Liver (tissue), 9 donors: Measurements from ENCODE around the gene KIF3B. TPM values are rescaled to one million over a fixed set of nuclear protein-coding genes. Genes with fewer than 3 reads are reported as not detected.
"Not testable (repeated sequence)": the region's sequence is repeated elsewhere in the genome, so short reads cannot be mapped to it uniquely, and the experiment has no call there.

Experiments used
- DNase-seq: peaks from one replicate; pipeline ENCODE4 v3.0.0-alpha.2; 2017; ENCODE audit warnings: low spot score
- H3K27ac ChIP-seq, 2 donors: one replicate each; pipeline ENCODE4 v1.7.0; 2013; ENCODE audit warnings: inconsistent platforms in 2 of 2, low read length in 2 of 2, control low read depth in 1 of 2, low read depth in 1 of 2, mild to moderate bottlenecking in 1 of 2
- H3K27me3 ChIP-seq, 4 donors: one replicate each; pipeline versions ENCODE4 v1.6.1 to v1.7.0; 2013; ENCODE audit warnings: low read length in 3 of 4, inconsistent platforms in 1 of 4, mild to moderate bottlenecking in 1 of 4, moderate library complexity in 1 of 4; ENCODE audit not compliant: control insufficient read depth in 4 of 4, insufficient read depth in 4 of 4
- H3K36me3 ChIP-seq, 4 donors: one replicate each; pipeline versions ENCODE4 v1.6.1 to v1.7.0; 2013; ENCODE audit warnings: low read length in 3 of 4, mild to moderate bottlenecking in 3 of 4, low read depth in 1 of 4, moderate library complexity in 1 of 4; ENCODE audit not compliant: control insufficient read depth in 4 of 4, insufficient read depth in 3 of 4
- H3K4me1 ChIP-seq, 4 donors: one replicate each; pipeline versions ENCODE4 v1.6.1 to v1.7.0; 2013; ENCODE audit warnings: low read length in 3 of 4, mild to moderate bottlenecking in 3 of 4, moderate library complexity in 1 of 4; ENCODE audit not compliant: control insufficient read depth in 4 of 4, insufficient read depth in 4 of 4
- H3K4me3 ChIP-seq, 3 donors: one replicate each; pipeline versions ENCODE4 v1.6.1 to v1.7.0; 2013; ENCODE audit warnings: low read length in 3 of 3, control low read depth in 1 of 3, low read depth in 1 of 3, mild to moderate bottlenecking in 1 of 3
- H3K9ac ChIP-seq, 2 donors: one replicate each; pipeline ENCODE4 v1.7.0; 2013; ENCODE audit warnings: low read length in 2 of 2, mild to moderate bottlenecking in 2 of 2, moderate library complexity in 2 of 2, control low read depth in 1 of 2, low read depth in 1 of 2
- H3K9me3 ChIP-seq, 4 donors: one replicate each; pipeline versions ENCODE4 v1.6.1 to v1.7.0; 2013; ENCODE audit warnings: low read length in 3 of 4; ENCODE audit not compliant: control insufficient read depth in 4 of 4
- CTCF ChIP-seq: fragments of 150-350 bp; IDR thresholded peaks from 2 replicates; pipeline ENCODE4 v1.5.1; 2017; ENCODE audit warnings: improper control_type of control experiment, low read depth, low read length; ENCODE audit not compliant: missing input control
- EGR1 ChIP-seq, 2 donors: IDR thresholded peaks; 2 replicates each; pipeline ENCODE4 v1.6.1; 2016 to 2018; ENCODE audit warnings: antibody characterized with exemption in 2 of 2, low read depth in 2 of 2
- FOXA1 ChIP-seq: IDR thresholded peaks from 2 replicates; pipeline ENCODE4 v1.6.1; 2016; ENCODE audit warnings: antibody characterized with exemption
- FOXA2 ChIP-seq: IDR thresholded peaks from 2 replicates; pipeline ENCODE4 v1.6.1; 2016; ENCODE audit warnings: antibody characterized with exemption
- GABPA ChIP-seq, 2 donors: IDR thresholded peaks in 1 of 2; conservative IDR thresholded peaks in 1 of 2; 2 replicates each; pipeline ENCODE4 v1.6.1; 2016; ENCODE audit warnings: antibody characterized with exemption in 2 of 2, mild to moderate bottlenecking in 1 of 2, moderate library complexity in 1 of 2
- HNF4A ChIP-seq, 2 donors: conservative IDR thresholded peaks; 2 replicates each; pipeline ENCODE4 v1.6.1; 2016; ENCODE audit warnings: antibody characterized with exemption in 2 of 2, mild to moderate bottlenecking in 2 of 2
- HNF4G ChIP-seq: IDR thresholded peaks from 2 replicates; pipeline ENCODE4 v1.6.1; 2016; ENCODE audit warnings: antibody characterized with exemption
- JUND ChIP-seq, 2 donors: IDR thresholded peaks; 2 replicates each; pipeline ENCODE4 v1.6.1; 2016; ENCODE audit warnings: antibody characterized with exemption in 2 of 2
- MAX ChIP-seq: IDR thresholded peaks from 2 replicates; pipeline ENCODE4 v1.6.1; 2016; ENCODE audit warnings: antibody characterized with exemption
- NR2F2 ChIP-seq: IDR thresholded peaks from 2 replicates; pipeline ENCODE4 v1.6.1; 2016; ENCODE audit warnings: antibody characterized with exemption
- RAD21 ChIP-seq, 2 donors: IDR thresholded peaks; 2 replicates each; pipeline ENCODE4 v1.6.1; 2016; ENCODE audit warnings: antibody characterized with exemption in 2 of 2, mild to moderate bottlenecking in 2 of 2
- RXRA ChIP-seq, 2 donors: IDR thresholded peaks; 2 replicates each; pipeline ENCODE4 v1.6.1; 2017 to 2018; ENCODE audit warnings: antibody characterized with exemption in 2 of 2, mild to moderate bottlenecking in 1 of 2
- SP1 ChIP-seq: IDR thresholded peaks from 2 replicates; pipeline ENCODE4 v1.6.1; 2018; ENCODE audit warnings: antibody characterized with exemption, mild to moderate bottlenecking
- TAF1 ChIP-seq: conservative IDR thresholded peaks from 2 replicates; pipeline ENCODE4 v1.6.1; 2016; ENCODE audit warnings: antibody characterized with exemption, mild to moderate bottlenecking
- YY1 ChIP-seq: IDR thresholded peaks from 2 replicates; pipeline ENCODE4 v1.6.1; 2016; ENCODE audit warnings: antibody characterized with exemption, mild to moderate bottlenecking
- WGBS: extraction: QIAGEN DNeasy Blood & Tissue Kit; methylation state at CpG from one replicate; pipeline ENCODE4 v1.1.7; 2013; 5-methylcytosine and 5-hydroxymethylcytosine counted together
- polyA plus RNA-seq, 2 donors: library from polyadenylated mRNA; stranded (reverse) in 1 of 2; unstranded in 1 of 2; fragments of 200-250 nt in 1 of 2; fragments of >200 nt in 1 of 2; fragmentation: Nextera tagmentation in 1 of 2; extraction: Ambion mirVana in 1 of 2; gene quantifications; one replicate each; pipeline versions ENCODE4 v1.2.1 to v1.2.3, GENCODE V29; 2013 to 2015
- total RNA-seq, 2 donors: library from RNA; depleted of rRNA; stranded (reverse); fragments of >200 nt; gene quantifications; one replicate each; pipeline ENCODE4 v1.2.3, GENCODE V29; 2014
- TF ChIP-seq, protein P1 (sequence below): IDR thresholded peaks from 2 replicates; pipeline ENCODE4 v1.6.1; 2016; ENCODE audit warnings: antibody characterized with exemption
- TF ChIP-seq, protein P2 (sequence below): IDR thresholded peaks from 2 replicates; pipeline ENCODE4 v1.6.1; 2016; ENCODE audit warnings: antibody characterized with exemption, mild to moderate bottlenecking
- TF ChIP-seq, protein P3 (sequence below): IDR thresholded peaks from 2 replicates; pipeline ENCODE4 v1.6.1; 2016; ENCODE audit warnings: antibody characterized with exemption
- donor health status: healthy.
- donor health status: healthy.
- donor health status: healthy.
- donor health status: healthy.
- donor health status: healthy.

Gene KIF3B
- total and polyA plus RNA-seq, 4 donors: 8.3 to 24.2 (median 12.9) TPM

GRCh38 chr20:32339116-32339515 lies 61.7 kb downstream of the KIF3B start:
- H3K27ac ChIP-seq: no peak overlapping the region
- 86% methylated on average over 2 of the region's 2 CpGs for WGBS

DNA sequence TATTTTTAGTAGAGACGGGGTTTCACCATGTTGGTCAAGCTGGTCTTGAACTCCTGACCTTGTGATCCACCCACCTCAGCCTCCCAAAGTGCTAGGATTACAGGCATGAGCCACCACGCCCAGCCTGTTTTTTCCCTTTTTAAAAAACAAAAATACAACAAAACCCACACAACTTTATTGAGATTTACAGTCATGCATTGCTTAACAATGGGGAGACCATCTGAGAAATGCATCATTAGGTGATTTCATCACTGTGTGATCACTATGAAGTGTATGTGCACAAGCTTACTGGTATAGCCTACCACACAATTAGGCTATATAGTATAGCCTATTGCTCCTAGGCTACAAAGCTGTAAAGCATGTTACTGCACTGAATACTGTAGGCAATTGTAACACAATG lies 63.6 kb downstream of the KIF3B start:
- WGBS: 87% methylated on average over 2 of the region's 2 CpGs
- not testable (repeated sequence) for H3K9me3 ChIP-seq

More at GRCh38 chr20:32339116-32339515, 61.7 kb downstream of the KIF3B start:
- Histone ChIP-seq H3K4me3 (no peak overlapping the region), H3K4me1 (peaks cover 0 to 5% (median 0%) of the 10 kb centered on the region in 4 donors), H3K9ac (no peak overlapping the region), H3K9me3 (no peaks in the 10 kb centered on the region), H3K27me3 (no peaks in the 10 kb centered on the region), H3K36me3 (peaks cover 0 to 3% (median 0%) of the 10 kb centered on the region in 4 donors)
- TF ChIP-seq MAX (no peak), YY1 (no peak), HNF4A (conservative IDR thresholded peaks at IDR 0.05) (no peak), SP1 (no peak), TAF1 (no peak), NR2F2 (no peak), FOXA1 (no peak), JUND (IDR thresholded peaks at IDR 0.05) (no peak), HNF4G (no peak), EGR1 (IDR thresholded peaks at IDR 0.05; ENCODE audit: low read depth in 2 of 2) (no peak), FOXA2 (no peak), RXRA (IDR thresholded peaks at IDR 0.05) (no peak), CTCF (no peak), GABPA (IDR thresholded peaks at IDR 0.05 in 1 of 2, conservative IDR thresholded peaks at IDR 0.05 in 1 of 2) (no peak), RAD21 (IDR thresholded peaks at IDR 0.05) (no peak)
- TF ChIP-seq, protein P1, sequence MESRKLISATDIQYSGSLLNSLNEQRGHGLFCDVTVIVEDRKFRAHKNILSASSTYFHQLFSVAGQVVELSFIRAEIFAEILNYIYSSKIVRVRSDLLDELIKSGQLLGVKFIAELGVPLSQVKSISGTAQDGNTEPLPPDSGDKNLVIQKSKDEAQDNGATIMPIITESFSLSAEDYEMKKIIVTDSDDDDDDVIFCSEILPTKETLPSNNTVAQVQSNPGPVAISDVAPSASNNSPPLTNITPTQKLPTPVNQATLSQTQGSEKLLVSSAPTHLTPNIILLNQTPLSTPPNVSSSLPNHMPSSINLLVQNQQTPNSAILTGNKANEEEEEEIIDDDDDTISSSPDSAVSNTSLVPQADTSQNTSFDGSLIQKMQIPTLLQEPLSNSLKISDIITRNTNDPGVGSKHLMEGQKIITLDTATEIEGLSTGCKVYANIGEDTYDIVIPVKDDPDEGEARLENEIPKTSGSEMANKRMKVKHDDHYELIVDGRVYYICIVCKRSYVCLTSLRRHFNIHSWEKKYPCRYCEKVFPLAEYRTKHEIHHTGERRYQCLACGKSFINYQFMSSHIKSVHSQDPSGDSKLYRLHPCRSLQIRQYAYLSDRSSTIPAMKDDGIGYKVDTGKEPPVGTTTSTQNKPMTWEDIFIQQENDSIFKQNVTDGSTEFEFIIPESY: no peak
- TF ChIP-seq, protein P2, sequence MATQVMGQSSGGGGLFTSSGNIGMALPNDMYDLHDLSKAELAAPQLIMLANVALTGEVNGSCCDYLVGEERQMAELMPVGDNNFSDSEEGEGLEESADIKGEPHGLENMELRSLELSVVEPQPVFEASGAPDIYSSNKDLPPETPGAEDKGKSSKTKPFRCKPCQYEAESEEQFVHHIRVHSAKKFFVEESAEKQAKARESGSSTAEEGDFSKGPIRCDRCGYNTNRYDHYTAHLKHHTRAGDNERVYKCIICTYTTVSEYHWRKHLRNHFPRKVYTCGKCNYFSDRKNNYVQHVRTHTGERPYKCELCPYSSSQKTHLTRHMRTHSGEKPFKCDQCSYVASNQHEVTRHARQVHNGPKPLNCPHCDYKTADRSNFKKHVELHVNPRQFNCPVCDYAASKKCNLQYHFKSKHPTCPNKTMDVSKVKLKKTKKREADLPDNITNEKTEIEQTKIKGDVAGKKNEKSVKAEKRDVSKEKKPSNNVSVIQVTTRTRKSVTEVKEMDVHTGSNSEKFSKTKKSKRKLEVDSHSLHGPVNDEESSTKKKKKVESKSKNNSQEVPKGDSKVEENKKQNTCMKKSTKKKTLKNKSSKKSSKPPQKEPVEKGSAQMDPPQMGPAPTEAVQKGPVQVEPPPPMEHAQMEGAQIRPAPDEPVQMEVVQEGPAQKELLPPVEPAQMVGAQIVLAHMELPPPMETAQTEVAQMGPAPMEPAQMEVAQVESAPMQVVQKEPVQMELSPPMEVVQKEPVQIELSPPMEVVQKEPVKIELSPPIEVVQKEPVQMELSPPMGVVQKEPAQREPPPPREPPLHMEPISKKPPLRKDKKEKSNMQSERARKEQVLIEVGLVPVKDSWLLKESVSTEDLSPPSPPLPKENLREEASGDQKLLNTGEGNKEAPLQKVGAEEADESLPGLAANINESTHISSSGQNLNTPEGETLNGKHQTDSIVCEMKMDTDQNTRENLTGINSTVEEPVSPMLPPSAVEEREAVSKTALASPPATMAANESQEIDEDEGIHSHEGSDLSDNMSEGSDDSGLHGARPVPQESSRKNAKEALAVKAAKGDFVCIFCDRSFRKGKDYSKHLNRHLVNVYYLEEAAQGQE: no peak
- TF ChIP-seq, protein P3, sequence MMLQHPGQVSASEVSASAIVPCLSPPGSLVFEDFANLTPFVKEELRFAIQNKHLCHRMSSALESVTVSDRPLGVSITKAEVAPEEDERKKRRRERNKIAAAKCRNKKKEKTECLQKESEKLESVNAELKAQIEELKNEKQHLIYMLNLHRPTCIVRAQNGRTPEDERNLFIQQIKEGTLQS: no peak
- DNase-seq: no peak

More for the DNA sequence above, 63.6 kb downstream of the KIF3B start:
- not testable (repeated sequence) for DNase-seq, H3K4me1 ChIP-seq, H3K27me3 ChIP-seq, H3K4me3 ChIP-seq, H3K9ac ChIP-seq, H3K27ac ChIP-seq, H3K36me3 ChIP-seq
